Smooth muscle cell of the brain vasculature (primary cell): Measurements from ENCODE around the gene HTR3A.

Experiments used
- DNase-seq: peaks from one replicate; pipeline ENCODE4 v3.0.0-alpha.2; 2012; ENCODE audit warnings: low read depth, low spot score

The HTR3A gene

DNA sequence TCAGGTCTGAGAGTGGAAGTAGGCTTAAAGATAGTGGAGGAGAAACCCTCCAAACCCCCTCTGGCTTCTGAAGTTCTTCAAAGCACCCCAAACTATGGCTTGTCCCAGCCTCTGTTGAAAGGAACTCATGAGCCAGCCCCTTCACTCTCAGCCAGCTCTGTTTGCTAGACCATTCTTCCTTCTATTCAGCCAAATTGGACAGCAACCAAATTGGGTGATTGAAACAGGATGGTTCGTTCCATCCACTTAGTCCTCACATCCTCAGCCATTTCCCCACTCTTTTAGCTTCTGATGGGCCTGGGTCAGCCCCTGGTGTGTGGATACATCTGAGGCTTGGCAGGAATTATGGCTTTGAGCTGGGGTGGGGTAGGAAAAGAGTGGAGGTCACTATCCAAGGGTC, 4.5 kb downstream of the HTR3A start:
- DNase-seq, result no peak

DNA sequence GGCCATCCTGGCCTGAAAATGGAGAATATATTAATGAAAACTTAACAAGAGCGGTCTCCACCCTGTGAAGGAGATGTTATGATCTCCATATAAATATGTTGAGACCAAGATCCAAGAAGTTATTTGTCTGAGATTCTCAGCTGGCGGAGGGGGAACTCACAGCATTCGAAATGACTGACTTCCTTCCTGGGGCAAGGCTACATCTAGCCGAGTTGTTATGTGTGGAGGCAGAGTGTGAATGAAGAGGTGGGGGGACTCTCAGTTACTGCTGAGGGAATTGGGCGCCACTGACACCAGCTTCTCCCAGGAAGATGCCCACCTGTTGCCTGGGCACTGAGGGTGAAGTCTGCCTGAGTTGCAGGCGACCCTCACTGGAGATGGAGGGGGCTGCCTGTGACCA, 5.9 kb downstream of the HTR3A start:
- DNase-seq, result no peak

GRCh38 chr11:113982306-113982705, 7.4 kb downstream of the HTR3A start:
- no peak for DNase-seq

DNA sequence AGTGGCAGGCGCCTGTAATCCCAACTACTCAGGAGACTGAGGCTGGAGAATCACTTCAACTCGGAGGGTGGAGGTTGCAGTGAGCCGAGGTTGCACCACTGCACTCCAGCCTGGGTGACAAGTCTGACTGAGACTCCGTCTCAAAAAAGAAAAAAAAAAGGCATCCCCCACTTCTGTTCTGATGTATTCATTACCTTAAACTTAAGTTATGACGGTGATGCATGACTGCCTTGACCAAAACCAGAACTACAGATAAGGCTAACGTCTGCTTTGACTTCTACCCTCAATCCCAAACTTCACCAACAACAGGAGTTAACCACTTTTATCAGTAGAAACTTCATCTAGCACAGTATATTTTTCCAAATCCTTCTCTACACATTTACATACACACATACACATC, 9.9 kb downstream of the HTR3A start:
- DNase-seq, result no peak

- no peak for DNase-seq
Observed at GRCh38 chr11:113985906-113986305, 11.0 kb downstream of the HTR3A start.

DNA sequence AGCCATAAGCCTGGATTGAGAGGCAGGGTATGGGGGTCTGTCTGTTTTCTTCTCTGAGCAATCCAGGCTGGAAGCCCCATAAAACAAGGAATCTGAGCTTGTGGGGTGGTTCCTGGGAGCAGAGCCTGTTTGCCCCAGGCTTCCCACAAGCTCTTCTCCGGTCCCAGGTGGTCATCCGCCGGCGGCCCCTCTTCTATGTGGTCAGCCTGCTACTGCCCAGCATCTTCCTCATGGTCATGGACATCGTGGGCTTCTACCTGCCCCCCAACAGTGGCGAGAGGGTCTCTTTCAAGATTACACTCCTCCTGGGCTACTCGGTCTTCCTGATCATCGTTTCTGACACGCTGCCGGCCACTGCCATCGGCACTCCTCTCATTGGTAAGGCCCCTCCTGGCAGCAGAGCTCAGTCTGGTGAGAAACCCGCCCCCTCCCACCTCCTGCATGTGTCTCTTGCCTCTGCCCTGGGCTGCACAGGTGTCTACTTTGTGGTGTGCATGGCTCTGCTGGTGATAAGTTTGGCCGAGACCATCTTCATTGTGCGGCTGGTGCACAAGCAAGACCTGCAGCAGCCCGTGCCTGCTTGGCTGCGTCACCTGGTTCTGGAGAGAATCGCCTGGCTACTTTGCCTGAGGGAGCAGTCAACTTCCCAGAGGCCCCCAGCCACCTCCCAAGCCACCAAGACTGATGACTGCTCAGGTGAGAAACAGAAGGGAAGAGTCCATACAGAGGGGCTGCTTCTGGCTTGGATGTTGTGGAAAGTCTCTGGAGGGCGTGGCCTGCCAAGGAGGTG, 11.6 kb downstream of the HTR3A start:
- DNase-seq, result no peak

- no peak for DNase-seq
Observed at GRCh38 chr11:113989381-113989780, 14.5 kb downstream of the HTR3A start.

DNA sequence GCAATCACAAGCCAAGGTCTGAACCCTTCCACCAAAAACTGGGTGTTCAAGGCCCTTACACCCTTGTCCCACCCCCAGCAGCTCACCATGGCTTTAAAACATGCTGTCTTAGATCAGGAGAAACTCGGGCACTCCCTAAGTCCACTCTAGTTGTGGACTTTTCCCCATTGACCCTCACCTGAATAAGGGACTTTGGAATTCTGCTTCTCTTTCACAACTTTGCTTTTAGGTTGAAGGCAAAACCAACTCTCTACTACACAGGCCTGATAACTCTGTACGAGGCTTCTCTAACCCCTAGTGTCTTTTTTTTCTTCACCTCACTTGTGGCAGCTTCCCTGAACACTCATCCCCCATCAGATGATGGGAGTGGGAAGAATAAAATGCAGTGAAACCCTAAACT, 15.0 kb downstream of the HTR3A start:
- no peak for DNase-seq

- peak; percentile 20 for DNase-seq
Observed at GRCh38 chr11:113991170-113991569, 16.3 kb downstream of the HTR3A start.

GRCh38 chr11:113991718-113992458, 17.0 kb downstream of the HTR3A start:
- DNase-seq, result no peak

GRCh38 chr11:113992459-113993110, 17.7 kb downstream of the HTR3A start:
- no peak for DNase-seq

- no peak for DNase-seq
Observed at GRCh38 chr11:113994077-113994954, 19.4 kb downstream of the HTR3A start.

DNA sequence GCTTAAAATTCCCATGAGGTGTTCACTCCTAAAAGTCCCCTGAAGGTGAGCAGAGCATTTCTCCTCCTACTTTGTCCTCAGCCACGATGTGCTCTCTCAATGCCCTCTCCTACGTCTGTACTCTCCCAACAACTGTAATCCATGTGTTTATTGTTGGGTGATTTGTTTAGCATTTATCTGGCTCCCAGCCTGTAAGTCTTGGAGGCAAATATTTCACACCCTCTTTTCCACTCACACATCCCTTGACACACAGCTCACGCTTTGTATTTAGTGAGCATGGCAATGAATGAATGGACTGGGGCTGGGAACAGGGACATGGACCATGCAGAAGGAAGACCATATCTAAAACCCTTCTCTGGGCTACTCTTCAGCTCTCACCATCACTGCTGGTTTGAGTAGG, 22.6 kb downstream of the HTR3A start:
- DNase-seq, result no peak

GRCh38 chr11:113998574-113998973, 23.7 kb downstream of the HTR3A start:
- DNase-seq, result no peak

DNA sequence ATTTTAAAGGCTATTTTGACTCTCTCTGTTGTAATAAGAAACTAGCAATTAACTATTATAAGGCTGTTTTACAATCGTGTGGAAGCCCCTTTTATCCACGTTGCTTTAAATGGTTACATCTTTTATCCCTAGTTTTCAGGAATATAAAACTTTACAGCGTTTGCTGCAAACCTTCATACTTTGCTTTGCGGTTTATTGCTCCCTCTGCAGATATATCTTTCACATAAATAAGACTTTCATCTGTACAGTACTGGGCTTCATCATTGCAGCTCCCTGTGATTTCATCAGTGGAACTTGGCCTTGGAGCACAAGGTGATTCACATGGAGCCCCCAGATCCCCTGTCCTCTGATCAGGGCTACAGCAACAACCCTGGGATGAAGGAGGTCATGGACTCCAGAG, 25.6 kb downstream of the HTR3A start:
- no peak for DNase-seq

GRCh38 chr11:114001416-114001815, 26.5 kb downstream of the HTR3A start:
- DNase-seq, result no peak

DNA sequence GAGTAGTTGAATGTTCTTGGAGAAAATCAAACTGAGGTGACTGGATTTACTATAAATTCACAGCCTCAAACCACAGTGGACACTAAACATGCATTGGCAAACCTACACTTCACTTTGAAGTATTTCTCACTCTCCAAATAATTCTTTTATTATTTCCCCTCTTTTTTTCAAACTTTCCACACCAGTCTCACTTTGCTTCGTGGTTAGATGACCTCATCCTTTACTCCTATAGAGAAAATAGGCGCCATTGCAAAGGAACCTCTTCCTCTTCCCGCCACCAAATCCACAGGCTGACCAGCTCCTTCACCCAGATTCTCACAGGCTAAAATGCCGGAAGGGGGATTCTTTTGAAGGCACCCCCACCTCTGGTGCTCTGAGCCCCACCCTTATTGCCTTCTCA, 33.4 kb downstream of the HTR3A start:
- no peak for DNase-seq

DNA sequence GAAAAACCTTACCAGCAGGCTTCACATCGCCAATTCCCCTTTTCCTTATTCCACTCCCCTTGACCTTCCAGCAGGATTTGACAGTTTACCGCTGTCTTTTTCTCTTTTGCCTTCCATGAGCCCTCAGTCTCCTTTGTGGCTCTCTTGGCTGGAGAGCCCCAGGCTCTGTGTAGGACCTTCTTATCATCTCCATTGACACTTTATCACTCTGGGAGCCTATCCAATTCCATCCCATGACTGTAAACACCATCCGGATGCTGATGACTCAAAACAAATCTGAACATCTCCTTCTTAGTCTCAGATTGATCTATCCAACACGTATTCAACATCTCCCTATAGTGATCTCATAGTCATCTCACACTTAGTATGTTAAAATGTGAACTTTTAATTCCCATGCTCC, 36.0 kb downstream of the HTR3A start:
- DNase-seq, result no peak

GRCh38 chr11:114011443-114011842, 36.5 kb downstream of the HTR3A start:
- no peak for DNase-seq

DNA sequence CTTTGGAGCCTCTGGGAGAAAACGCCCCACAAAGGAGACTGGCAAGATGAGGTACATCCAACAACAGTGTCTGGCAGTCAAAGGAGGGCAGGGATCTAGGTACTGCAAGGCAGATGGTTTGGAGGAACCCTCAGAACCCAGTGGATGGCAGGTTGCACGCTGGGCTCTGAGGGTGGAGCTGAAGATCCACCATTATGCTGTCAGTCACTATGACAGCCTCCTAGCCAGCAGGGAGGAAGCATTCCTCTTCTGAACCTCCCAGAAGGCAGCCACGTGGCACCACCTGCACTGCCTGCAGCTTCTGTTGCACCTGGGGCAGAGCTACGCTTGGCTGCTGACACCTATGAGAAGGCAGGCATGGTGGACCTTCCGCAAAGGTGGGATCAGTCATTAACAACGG, 40.2 kb downstream of the HTR3A start:
- no peak for DNase-seq

DNA sequence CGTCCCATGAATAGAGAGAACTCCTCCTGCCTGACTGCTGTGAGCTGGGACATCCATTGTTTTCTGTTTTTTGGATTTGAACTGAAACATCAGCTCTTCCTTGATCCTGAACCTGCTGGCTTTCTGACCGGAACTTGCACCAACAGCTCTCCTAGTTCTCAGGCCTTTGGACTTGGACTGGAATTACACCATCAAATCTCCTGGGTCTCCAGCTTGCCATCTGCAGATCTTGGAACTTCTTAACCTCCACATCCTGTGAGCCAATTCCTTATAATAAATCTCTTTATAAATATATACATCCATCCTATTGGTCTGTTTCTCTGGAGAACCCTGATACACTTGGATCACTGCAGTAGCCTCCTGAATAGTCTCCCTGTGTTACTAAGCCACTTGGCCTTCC, 42.1 kb downstream of the HTR3A start:
- no peak for DNase-seq

GRCh38 chr11:114017723-114018122, 42.8 kb downstream of the HTR3A start:
- no peak for DNase-seq
